ENCODE measurements around the gene MAS1. TPM values are rescaled to one million over a fixed set of nuclear protein-coding genes. Genes with fewer than 3 reads are reported as not detected.
A peak's percentile ranks its signal among the peaks of the same experiment; 100 is the strongest.

The MAS1 gene
- total and polyA plus RNA-seq, 9 of the 15 experiments (the other 6 are each of a cell fraction or from before 2014, with no cell fraction given) = not detected

GRCh38 chr6:159865226-159865920, 25.4 kb upstream of the MAS1 start:
- Histone ChIP-seq H3K4me1 (replicated peaks in 1 of 2; ENCODE audit: control insufficient read depth in 2 of 2, insufficient read depth in 2 of 2, low read length in 2 of 2) (peaks cover 0 to 9% of the 10 kb centered on the region in 2 experiments; a peak in 1 of 5 replicates), H3K4me3 (no peak overlapping the region), H3K27me3 (ENCODE audit: control insufficient read depth in 2 of 2, insufficient read depth in 2 of 2, low read length in 2 of 2) (peaks cover 18 to 33% of the 10 kb centered on the region in 2 experiments), H3K27ac (ENCODE audit: extremely low read depth, low read depth, low read length) (no peak overlapping the region), H3K9me1 (ENCODE audit: control insufficient read depth, insufficient read depth, low read length) (no peaks in the 10 kb centered on the region), H3K9me3 (replicated peaks; ENCODE audit: control insufficient read depth, insufficient read depth, low read depth, low read length) (no peaks in the 10 kb centered on the region), H3K36me3 (ENCODE audit: control insufficient read depth, insufficient read depth, low read length) (no peaks in the 10 kb centered on the region), H4K20me1 (replicated peaks; ENCODE audit: control insufficient read depth, insufficient read depth, low read length) (peaks cover 3% of the 10 kb centered on the region; the same call in 1 of the 2 replicates), H2AFZ (ENCODE audit: low read depth, low read length) (0 out of 2 replicates have a peak overlapping the region, but pooled peaks have one; percentile 10), H3K79me2 (ENCODE audit: control insufficient read depth, insufficient read depth, low read length) (no peaks in the 10 kb centered on the region), H3K4me2 (ENCODE audit: insufficient read depth, low read length) (no peak overlapping the region), H3K9ac (ENCODE audit: insufficient read depth in 1 of 2, low read depth in 2 of 2, low read length in 2 of 2) (no peak overlapping the region)
- ChIA-PET POLR2A (interaction anchor here (0.6 kb wide), 1 partner anchor 58 kb away, joined by 4 read pairs; no protein-coding TSS in a partner anchor), CTCF (ENCODE audit: low intra/inter-chr PET ratio) (interaction anchor here (0.6 kb wide), 1 partner anchor 16 kb away, joined by 3 read pairs; no protein-coding TSS in a partner anchor)
- intact Hi-C loops (cut with micrococcal nuclease) = loop anchor here (10.0 kb wide), 1 partner anchor 399 kb away; no protein-coding TSS in a partner anchor
- TF ChIP-seq ZNF134 (CRISPR knock-in tag; conservative IDR thresholded peaks at IDR 0.05) (no peak), C11orf30 (IDR thresholded peaks at IDR 0.05; ENCODE audit: low read depth) (no peak), ZBTB34 (CRISPR knock-in tag; IDR thresholded peaks at IDR 0.05) (no peak), SRF (CRISPR knock-in tag; IDR thresholded peaks at IDR 0.05) (no peak), TRIM24 (IDR thresholded peaks at IDR 0.05) (no peak), SNRNP70 (optimal IDR thresholded peaks at IDR 0.05; ENCODE audit: low read depth, low read length) (no peak), ZNF277 (CRISPR knock-in tag; IDR thresholded peaks at IDR 0.05; ENCODE audit: borderline replicate concordance) (no peak), E2F6 (IDR thresholded peaks at IDR 0.05; ENCODE audit: borderline replicate concordance in 1 of 2, extremely low read depth in 1 of 2, insufficient read depth in 1 of 2, insufficient read length in 1 of 2, low read depth in 1 of 2, low read length in 1 of 2, poor library complexity in 1 of 2, severe bottlenecking in 1 of 2) (no peak), ELF4 (CRISPR knock-in tag; IDR thresholded peaks at IDR 0.05) (no peak), TRIM28 (IDR thresholded peaks at IDR 0.05) (no peak), SMC3 (conservative IDR thresholded peaks at IDR 0.05; ENCODE audit: insufficient read depth, low read depth, low read length) (no peak)
- no peak for ATAC-seq
- no TSS peak for BruUV-seq (replicated peaks)
- 17% methylated on average over 12 of the region's 12 CpGs for WGBS (ENCODE audit: insufficient coverage, low coverage, missing lambda C conversion rate)
- in situ Hi-C loops (cut with MboI) = loop anchor here (10.0 kb wide), 1 partner anchor 589 kb away; no protein-coding TSS in a partner anchor
- FAIRE-seq = no peak
- no peak for DNase-seq (ENCODE audit: extremely low read depth in 1 of 4, low spot score in 3 of 4)

Data from K562 (cell line).